HG03432 (cell line): Measurements from ENCODE around the gene SEPTIN8.

Experiments
- ATAC-seq: cut with Tn5 transposase; IDR thresholded peaks from one replicate; pipeline ENCODE4 v1.9.1; 2021; ENCODE audit warnings: mild to moderate bottlenecking, moderate library complexity; ENCODE audit not compliant: unreplicated experiment

The SEPTIN8 gene

GRCh38 chr5:132751971-132752580 lies 25.0 kb downstream of the SEPTIN8 start:
- ATAC-seq: no peak

DNA sequence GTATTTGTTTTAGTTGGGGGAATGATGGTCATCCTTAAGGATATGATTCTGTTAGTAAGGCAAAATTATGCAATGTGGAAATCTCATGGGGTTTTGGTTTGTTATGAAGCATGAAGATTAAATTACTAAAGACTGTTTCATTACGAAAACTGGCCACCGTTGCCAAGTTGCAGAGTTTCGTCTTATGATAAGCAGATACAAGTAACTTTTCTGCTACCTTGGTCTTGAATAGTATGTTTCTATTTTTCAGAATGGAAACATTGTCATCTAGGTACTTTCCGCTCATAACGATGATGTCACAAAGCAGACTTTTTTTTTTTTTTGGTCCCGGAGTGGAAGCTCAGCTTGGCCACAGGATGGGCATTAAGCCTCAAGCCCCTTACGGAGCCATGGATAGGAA lies 25.6 kb downstream of the SEPTIN8 start:
- peak; percentile 43 for ATAC-seq

DNA sequence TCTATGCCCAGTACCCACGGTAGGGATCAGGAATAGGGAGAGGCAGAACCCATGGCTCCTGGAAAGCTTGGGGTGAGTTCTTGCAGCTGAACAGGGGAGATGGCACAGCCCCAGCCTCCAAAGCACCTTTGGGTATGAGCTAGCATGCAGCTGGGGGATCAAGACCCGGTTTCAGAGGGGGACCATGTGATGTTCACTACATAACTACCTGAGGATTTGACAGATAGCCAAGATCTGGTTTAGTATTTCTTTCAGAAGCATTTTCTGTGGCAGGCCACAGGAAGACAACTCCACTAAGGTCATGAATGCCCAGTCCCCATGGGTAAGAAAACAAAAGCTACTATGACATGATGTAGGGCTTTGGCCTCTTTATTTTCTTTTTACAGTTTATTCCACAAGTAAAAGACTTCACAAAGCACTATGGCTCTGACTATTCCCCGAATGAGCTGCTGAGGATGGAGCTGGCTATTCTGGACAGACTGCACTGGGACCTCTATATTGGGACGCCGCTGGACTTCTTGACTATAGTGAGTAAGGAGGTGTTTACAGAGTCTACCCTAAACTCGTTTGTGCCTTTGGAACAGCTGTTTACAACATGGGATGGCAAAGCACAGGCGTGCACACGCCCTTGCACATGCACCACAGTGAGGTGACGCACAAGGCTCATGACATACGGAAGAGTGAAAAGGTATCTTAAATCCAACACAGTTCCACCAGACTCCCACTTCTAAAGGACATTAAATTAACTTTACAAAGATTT lies 26.4 kb downstream of the SEPTIN8 start:
- no peak for ATAC-seq

GRCh38 chr5:132749506-132749905 lies 27.5 kb downstream of the SEPTIN8 start:
- ATAC-seq: no peak

DNA sequence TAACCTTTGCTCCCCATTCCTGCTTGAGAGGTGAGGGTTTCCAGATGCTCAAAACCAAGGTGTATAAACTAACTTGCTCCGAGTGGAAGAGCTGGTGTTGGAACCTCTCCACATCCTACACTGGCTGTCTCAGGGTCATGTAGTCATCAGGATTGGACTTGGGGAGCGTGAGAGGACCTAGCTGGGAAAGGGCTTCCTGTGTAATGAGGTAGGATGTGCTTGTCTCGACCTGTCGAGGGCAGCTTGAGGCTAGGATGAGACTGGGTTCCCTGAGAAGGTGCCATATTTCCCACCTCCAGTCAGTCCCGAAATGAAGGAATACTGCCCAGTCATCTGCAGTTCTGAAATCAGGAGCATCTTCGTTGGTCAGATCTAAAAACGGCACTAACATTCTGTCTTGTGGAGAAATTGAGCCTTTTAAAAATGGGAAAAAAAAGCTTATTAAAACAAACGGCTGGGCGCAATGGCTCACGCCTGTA lies 28.5 kb downstream of the SEPTIN8 start:
- ATAC-seq: no peak

DNA sequence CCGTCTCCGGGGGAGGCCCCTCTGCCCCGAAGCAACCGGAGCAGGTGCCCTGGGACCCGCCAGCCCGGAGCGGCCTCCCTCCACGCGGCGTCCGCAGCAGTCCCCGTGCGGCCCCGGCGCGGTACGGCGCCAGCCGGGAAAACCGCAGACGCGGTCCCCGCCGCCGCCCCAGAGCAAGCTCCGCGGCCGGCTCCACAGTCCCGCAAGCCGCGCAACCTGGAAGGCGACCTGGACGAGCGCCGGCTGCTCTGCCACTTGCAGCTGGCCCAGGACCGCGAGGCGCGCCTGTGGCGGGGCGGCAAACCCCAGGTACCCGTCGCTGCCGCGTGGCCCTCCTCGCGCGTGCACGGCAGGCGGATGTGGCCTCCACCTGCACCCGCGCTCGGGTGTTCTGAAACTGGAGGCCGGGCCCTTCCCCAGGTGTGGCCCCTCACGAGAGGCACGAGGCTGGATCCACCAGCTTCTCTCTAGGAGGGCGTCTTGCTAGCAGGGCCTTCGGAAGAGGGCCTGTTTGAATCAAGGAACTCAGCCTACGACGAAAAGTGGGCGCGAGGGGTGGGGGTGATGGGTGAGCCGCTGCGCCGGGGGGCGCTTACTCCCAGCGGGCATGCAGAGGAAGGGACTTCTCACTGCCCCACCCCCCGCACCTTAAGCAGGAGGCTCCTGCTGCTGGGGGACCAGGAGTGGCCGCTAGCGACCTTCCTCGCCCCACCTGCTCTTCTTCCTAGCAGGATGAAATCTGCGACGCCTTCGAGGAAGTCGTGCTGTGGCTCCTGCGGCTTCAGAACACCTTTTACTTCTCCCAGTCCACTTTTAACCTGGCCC lies 29.2 kb downstream of the SEPTIN8 start:
- peak; percentile 22 for ATAC-seq

- peak; percentile 51 for ATAC-seq
Observed at GRCh38 chr5:132746954-132747615, 30.0 kb downstream of the SEPTIN8 start, which contains the start of gene CCNI2. Gene CCNI2, plus strand, starts transcription at chr5:132747426. Its CDS starts 70 bp downstream, at chr5:132747496.

DNA sequence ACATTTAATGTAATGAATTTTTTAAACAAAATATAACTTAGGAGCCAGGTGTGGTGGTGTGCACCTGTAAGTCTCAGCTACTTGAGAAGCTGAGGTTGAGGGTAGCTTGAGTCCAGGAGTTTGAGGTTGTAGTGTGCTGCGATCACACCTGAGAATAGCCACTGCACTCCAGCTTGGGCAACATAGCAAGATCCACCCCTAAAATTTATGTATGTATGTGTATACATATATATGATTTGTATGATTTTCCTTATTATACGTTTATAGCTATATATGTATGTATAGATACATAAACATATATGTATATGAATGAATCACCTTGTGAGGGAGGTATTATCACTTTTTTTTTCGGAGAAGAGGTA lies 30.5 kb downstream of the SEPTIN8 start:
- ATAC-seq: no peak

DNA sequence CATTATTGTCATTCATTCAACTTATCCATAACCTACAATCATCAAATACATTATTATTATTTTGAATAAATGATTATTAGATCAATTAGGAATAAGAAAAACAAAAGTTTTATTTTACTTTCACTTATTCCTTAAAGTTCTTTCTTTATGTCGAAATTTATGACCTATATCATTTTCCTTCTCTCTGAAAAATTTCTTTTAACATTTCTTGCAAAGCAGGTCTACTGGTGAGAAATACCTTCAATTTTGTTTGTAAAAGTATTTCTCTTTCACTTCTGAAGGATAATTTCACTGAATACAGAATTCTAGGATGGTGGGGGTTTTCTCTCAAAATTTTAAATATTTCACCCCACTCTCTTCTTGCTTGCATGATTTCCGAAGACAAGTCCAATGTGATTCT lies 32.4 kb downstream of the SEPTIN8 start:
- no peak for ATAC-seq

- no peak for ATAC-seq
Observed at GRCh38 chr5:132742626-132743025, 34.4 kb downstream of the SEPTIN8 start.

- ATAC-seq: no peak
Observed at GRCh38 chr5:132742158-132742557, 34.9 kb downstream of the SEPTIN8 start.

GRCh38 chr5:132739232-132739631 lies 37.8 kb downstream of the SEPTIN8 start:
- ATAC-seq: no peak

DNA sequence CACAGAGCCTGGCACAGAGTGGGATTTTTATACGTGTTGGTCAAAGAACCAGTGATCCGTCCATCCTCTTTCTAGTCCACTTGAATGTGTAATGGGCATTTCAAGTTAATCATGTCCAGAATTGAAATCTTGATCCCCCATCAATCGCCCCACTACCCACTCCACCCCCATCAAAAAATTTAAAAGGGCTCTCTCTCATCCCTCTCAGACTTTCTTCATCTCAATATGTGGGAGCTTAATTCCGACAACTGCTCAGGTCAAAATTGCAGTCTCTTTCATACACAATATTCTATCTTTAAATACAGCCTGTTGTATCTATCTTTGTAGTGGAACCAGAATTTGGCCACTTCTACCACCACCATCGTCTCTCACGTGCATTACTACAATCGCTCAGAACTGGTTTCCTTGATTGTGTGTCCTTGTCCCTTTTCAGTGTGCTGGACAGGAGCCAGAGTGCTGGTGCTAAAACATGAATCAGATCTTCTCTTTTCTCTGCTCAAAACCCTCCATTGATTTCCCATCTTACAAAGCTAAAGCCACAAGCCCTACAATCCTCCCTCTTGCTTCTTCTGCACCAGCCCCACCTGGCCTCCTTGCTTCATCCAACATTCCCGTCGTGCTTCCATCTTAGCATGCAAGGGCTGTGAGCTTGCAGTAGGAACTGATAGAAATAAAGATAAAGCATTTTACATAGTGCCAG lies 38.9 kb downstream of the SEPTIN8 start:
- ATAC-seq: no peak

- ATAC-seq: peak; percentile 87
Observed at GRCh38 chr5:132736853-132737833, 39.9 kb downstream of the SEPTIN8 start, which contains the start of gene KIF3A. Gene KIF3A, minus strand, starts transcription at chr5:132737546. Its CDS starts 127 bp downstream, at chr5:132737419.

DNA sequence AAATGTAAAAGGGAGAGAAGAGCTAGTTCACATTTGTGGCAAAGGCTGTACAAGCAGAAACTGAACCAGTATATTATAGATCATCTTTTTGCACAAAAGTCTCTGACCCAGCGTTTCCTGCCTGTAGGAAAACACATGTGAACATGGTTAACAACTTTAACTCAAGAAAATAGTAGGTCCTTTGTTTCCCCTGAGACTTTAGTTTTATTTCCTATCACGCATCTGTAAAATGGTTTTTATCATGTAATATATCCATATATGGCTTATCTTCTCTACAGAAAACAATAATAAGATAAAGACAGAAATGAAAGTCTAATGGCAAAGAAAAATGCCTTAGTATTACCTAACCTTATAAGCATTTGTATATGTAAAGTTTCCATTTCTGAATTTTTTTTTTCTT lies 42.4 kb downstream of the SEPTIN8 start:
- no peak for ATAC-seq

GRCh38 chr5:132733499-132734148 lies 43.4 kb downstream of the SEPTIN8 start:
- no peak for ATAC-seq

GRCh38 chr5:132729896-132730295 lies 47.1 kb downstream of the SEPTIN8 start:
- ATAC-seq: no peak

DNA sequence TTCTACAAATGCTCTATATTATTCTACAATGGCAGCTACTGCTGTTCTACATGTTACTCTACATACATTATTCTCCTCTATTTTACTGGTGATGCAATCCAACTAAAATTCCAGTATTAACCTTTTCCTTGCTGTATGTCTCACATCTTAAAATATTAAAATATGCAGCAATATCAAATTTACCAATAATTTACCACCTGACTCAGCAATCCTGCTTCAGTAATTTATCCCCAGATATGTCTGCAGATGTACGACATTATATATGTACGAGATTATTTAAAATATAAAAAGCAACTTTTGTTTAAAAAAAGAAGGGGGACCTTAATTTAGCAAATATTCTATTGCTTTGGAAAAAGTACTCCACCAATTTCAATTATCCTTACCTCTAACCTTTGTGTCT lies 51.3 kb downstream of the SEPTIN8 start:
- no peak for ATAC-seq
